ELR (cell line): ENCODE measurements around the gene LMBRD1.
"Not testable (repeated sequence)": the region's sequence is repeated elsewhere in the genome, so short reads cannot be mapped to it uniquely, and the experiment has no call there.

Experiments
- DNase-seq: peaks from one replicate; pipeline ENCODE4 v3.0.0-alpha.2; 2015; ENCODE audit warnings: low read depth

The LMBRD1 gene

GRCh38 chr6:69796642-69797390 lies at the start of gene LMBRD1:
Gene LMBRD1 (minus strand): TSS chr6:69797010. CDS start chr6:69796881, 129 bp downstream.
- DNase-seq: peak; percentile 93

GRCh38 chr6:69846312-69846711 lies 49.5 kb upstream of the LMBRD1 start:
- no peak for DNase-seq

- DNase-seq: no peak
Measured at GRCh38 chr6:69843189-69843588, 46.4 kb upstream of the LMBRD1 start.

- no peak for DNase-seq
Measured at GRCh38 chr6:69841862-69842261, 45.1 kb upstream of the LMBRD1 start.

GRCh38 chr6:69835414-69836179 lies 38.8 kb upstream of the LMBRD1 start:
- DNase-seq: peak; percentile 77

- no peak for DNase-seq
Measured at GRCh38 chr6:69832558-69832957, 35.7 kb upstream of the LMBRD1 start.

GRCh38 chr6:69827276-69827893 lies 30.6 kb upstream of the LMBRD1 start:
- DNase-seq: peak; percentile 53

GRCh38 chr6:69825904-69826303 lies 29.1 kb upstream of the LMBRD1 start:
- peak; percentile 7 for DNase-seq

GRCh38 chr6:69824355-69824754 lies 27.5 kb upstream of the LMBRD1 start:
- DNase-seq: not testable (repeated sequence)

GRCh38 chr6:69820438-69820837 lies 23.6 kb upstream of the LMBRD1 start:
- DNase-seq: no peak

GRCh38 chr6:69820018-69820417 lies 23.2 kb upstream of the LMBRD1 start:
- no peak for DNase-seq

GRCh38 chr6:69819138-69819537 lies 22.3 kb upstream of the LMBRD1 start:
- DNase-seq: no peak

- DNase-seq: no peak
Measured at GRCh38 chr6:69818223-69818930, 21.6 kb upstream of the LMBRD1 start.

- no peak for DNase-seq
Measured at GRCh38 chr6:69817358-69817757, 20.5 kb upstream of the LMBRD1 start.

- DNase-seq: no peak
Measured at GRCh38 chr6:69816569-69816968, 19.8 kb upstream of the LMBRD1 start.

- DNase-seq: no peak
Measured at GRCh38 chr6:69816026-69816425, 19.2 kb upstream of the LMBRD1 start.

- no peak for DNase-seq
Measured at GRCh38 chr6:69813508-69813907, 16.7 kb upstream of the LMBRD1 start.

GRCh38 chr6:69812746-69813427 lies 16.1 kb upstream of the LMBRD1 start:
- no peak for DNase-seq

GRCh38 chr6:69802995-69803394 lies 6.2 kb upstream of the LMBRD1 start:
- DNase-seq: no peak

GRCh38 chr6:69801711-69802110 lies 4.9 kb upstream of the LMBRD1 start:
- no peak for DNase-seq

GRCh38 chr6:69801225-69801624 lies 4.4 kb upstream of the LMBRD1 start:
- DNase-seq: no peak

- DNase-seq: not testable (repeated sequence)
Measured at GRCh38 chr6:69798796-69799195, 2.0 kb upstream of the LMBRD1 start.
